Astrocyte of the hippocampus (primary cell): ENCODE results near the gene SPTBN1.

ENCODE experiments used
- DNase-seq: peaks from one replicate; pipeline ENCODE4 v3.0.0; 2011; ENCODE audit warnings: low read depth, low spot score

SPTBN1 gene

GRCh38 chr2:54608224-54608623 lies 152.1 kb downstream of the SPTBN1 start:
- DNase-seq = no peak

GRCh38 chr2:54609241-54609640 lies 153.1 kb downstream of the SPTBN1 start:
- no peak for DNase-seq

GRCh38 chr2:54609647-54610046 lies 153.5 kb downstream of the SPTBN1 start:
- DNase-seq = no peak

GRCh38 chr2:54610700-54611099 lies 154.6 kb downstream of the SPTBN1 start:
- DNase-seq = no peak

GRCh38 chr2:54611830-54612545 lies 155.9 kb downstream of the SPTBN1 start:
- DNase-seq = no peak

GRCh38 chr2:54613386-54613785 lies 157.3 kb downstream of the SPTBN1 start:
- DNase-seq = no peak

- DNase-seq = peak; percentile 44
These were observed 157.7 kb downstream of the SPTBN1 start for GRCh38 chr2:54613794-54614257.

- no peak for DNase-seq
These were observed 158.7 kb downstream of the SPTBN1 start for GRCh38 chr2:54614819-54615218.

- DNase-seq = no peak
These were observed 159.9 kb downstream of the SPTBN1 start for GRCh38 chr2:54615832-54616534.

- DNase-seq = no peak
These were observed 161.3 kb downstream of the SPTBN1 start for GRCh38 chr2:54617409-54617808.

GRCh38 chr2:54618646-54619565 lies 162.8 kb downstream of the SPTBN1 start:
- DNase-seq = no peak

- DNase-seq = no peak
These were observed 163.6 kb downstream of the SPTBN1 start for GRCh38 chr2:54619660-54620231.

- no peak for DNase-seq
These were observed 164.8 kb downstream of the SPTBN1 start for GRCh38 chr2:54620948-54621347.

- DNase-seq = no peak
These were observed 168.5 kb downstream of the SPTBN1 start for GRCh38 chr2:54624591-54625071.

GRCh38 chr2:54626131-54626530 lies 170.0 kb downstream of the SPTBN1 start:
- no peak for DNase-seq

GRCh38 chr2:54626884-54627283 lies 170.8 kb downstream of the SPTBN1 start:
- no peak for DNase-seq

- no peak for DNase-seq
These were observed 171.8 kb downstream of the SPTBN1 start for GRCh38 chr2:54627973-54628372.

- no peak for DNase-seq
These were observed 172.3 kb downstream of the SPTBN1 start for GRCh38 chr2:54628418-54628817.

GRCh38 chr2:54628957-54629356 lies 172.8 kb downstream of the SPTBN1 start:
- DNase-seq = no peak

- DNase-seq = no peak
These were observed 173.3 kb downstream of the SPTBN1 start for GRCh38 chr2:54629390-54629789.
